Measurements from ENCODE around the gene SP110. TPM values are rescaled to one million over a fixed set of nuclear protein-coding genes. Genes with fewer than 3 reads are reported as not detected.

Gene SP110
- total RNA-seq, 4 donors from 2014 or later, result 7.2 to 21.7 (median 13.1) TPM

GRCh38 chr2:230134496-230135129, 85.2 kb downstream of the SP110 start:
- H3K27ac ChIP-seq, result peak overlapping the region in 1 of 4 donors; percentile 11
- no peaks in the 10 kb centered on the region for H3K36me3 ChIP-seq
- H3K27me3 ChIP-seq, result no peaks in the 10 kb centered on the region
- H3K4me1 ChIP-seq, result peaks cover 0 to 7% (median 6%) of the 10 kb centered on the region in 3 donors
- no peak for TF ChIP-seq POLR2A (IDR thresholded peaks at IDR 0.05)
- TF ChIP-seq, protein P1, sequence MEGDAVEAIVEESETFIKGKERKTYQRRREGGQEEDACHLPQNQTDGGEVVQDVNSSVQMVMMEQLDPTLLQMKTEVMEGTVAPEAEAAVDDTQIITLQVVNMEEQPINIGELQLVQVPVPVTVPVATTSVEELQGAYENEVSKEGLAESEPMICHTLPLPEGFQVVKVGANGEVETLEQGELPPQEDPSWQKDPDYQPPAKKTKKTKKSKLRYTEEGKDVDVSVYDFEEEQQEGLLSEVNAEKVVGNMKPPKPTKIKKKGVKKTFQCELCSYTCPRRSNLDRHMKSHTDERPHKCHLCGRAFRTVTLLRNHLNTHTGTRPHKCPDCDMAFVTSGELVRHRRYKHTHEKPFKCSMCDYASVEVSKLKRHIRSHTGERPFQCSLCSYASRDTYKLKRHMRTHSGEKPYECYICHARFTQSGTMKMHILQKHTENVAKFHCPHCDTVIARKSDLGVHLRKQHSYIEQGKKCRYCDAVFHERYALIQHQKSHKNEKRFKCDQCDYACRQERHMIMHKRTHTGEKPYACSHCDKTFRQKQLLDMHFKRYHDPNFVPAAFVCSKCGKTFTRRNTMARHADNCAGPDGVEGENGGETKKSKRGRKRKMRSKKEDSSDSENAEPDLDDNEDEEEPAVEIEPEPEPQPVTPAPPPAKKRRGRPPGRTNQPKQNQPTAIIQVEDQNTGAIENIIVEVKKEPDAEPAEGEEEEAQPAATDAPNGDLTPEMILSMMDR (IDR thresholded peaks at IDR 0.05), result no peak
- no peak overlapping the region for H3K4me3 ChIP-seq
- intact Hi-C loops (cut with DNase I), result no loop called here
- no peaks in the 10 kb centered on the region for H3K9me3 ChIP-seq
- no peak for DNase-seq
- 44 to 67% methylated on average over 1 of the region's 1 CpG for WGBS, 2 donors

DNA sequence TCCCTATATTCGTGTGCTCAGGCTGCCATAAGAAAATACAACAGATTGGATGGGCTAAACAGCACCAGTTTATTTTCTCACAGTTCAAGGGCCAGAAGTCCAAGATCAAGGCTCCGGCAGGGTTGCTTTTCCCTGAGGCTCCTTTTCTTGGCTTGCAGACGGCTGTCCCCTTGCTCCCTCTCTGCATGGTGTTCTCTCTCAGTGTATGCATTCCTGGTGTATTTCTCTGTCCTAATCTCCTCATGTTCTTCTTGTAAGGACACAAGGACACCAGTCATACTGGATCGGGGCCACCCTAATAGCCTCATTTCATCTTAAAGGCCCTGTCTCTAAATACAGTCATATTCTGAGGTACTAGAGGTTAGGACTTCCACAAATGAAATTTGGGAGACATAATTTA, 88.4 kb downstream of the SP110 start:
- 30 to 41% methylated on average over 4 of the region's 4 CpGs for WGBS, 2 donors
- intact Hi-C loops (cut with DNase I), result no loop called here
- Histone ChIP-seq H3K4me1 (peaks cover 0 to 37% (median 14%) of the 10 kb centered on the region in 3 donors), H3K27me3 (no peaks in the 10 kb centered on the region), H3K9me3 (no peaks in the 10 kb centered on the region), H3K36me3 (no peaks in the 10 kb centered on the region), H3K4me3 (peak overlapping the region in 1 of 4 donors; percentile 12), H3K27ac (peak overlapping the region; percentile 38 to 80 (median 66))
- TF ChIP-seq, protein P1 (IDR thresholded peaks at IDR 0.05), result no peak
- TF ChIP-seq POLR2A (IDR thresholded peaks at IDR 0.05), result no peak
- DNase-seq, result no peak

DNA sequence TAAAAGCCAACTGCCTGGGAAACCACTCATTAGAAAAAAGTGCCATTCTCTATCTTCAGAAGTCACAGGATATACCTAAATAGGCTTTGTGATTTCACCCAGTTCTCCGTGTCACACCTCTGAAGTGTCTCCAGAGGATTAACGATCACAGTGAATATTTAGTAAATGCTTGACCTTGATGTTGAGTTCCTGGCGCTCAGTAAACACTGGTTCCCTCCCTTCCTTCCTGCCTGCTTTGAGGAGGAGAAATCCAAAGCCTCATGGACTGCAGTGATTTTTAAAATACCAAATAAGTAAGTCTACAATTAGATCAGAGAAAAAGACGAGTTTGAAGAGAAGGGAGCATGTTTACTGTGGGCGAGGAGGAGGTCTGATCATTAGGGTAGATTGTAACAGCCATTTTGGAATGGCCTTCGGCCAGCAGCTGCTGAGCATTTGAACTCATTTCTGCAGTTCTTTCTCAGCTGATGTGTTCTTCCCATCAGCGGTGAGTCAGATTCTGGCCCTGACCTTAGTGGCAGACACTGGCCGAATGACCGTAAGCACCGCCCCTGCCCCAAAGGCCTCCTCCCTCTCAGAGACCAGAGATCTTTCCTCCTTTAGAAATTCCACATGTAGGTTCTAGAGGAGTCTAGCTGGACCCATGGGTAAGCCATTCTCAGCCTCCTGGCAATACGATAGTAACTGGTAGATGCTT, 89.0 kb downstream of the SP110 start:
- H3K9me3 ChIP-seq, result no peaks in the 10 kb centered on the region
- 61 to 64% methylated on average over 10 to 11 of the region's 11 CpGs for WGBS, 2 donors
- intact Hi-C loops (cut with DNase I), result no loop called here
- peak overlapping the region; percentile 38 to 80 (median 66) for H3K27ac ChIP-seq
- H3K4me3 ChIP-seq, result peak overlapping the region in 1 of 4 donors; percentile 12
- peak; percentile 2 for DNase-seq
- TF ChIP-seq, protein P1 (IDR thresholded peaks at IDR 0.05), result no peak
- peak in 1 of 4 donors; percentile 7 for TF ChIP-seq POLR2A (IDR thresholded peaks at IDR 0.05)
- no peaks in the 10 kb centered on the region for H3K27me3 ChIP-seq
- H3K36me3 ChIP-seq, result no peaks in the 10 kb centered on the region
- peaks cover 0 to 37% (median 14%) of the 10 kb centered on the region in 3 donors for H3K4me1 ChIP-seq

- intact Hi-C loops (cut with DNase I), result no loop called here
Observed at GRCh38 chr2:230129343-230129742, 90.4 kb downstream of the SP110 start.

More at GRCh38 chr2:230129343-230129742, 90.4 kb downstream of the SP110 start:
- peaks cover 0 to 37% (median 14%) of the 10 kb centered on the region in 3 donors for H3K4me1 ChIP-seq
- peak overlapping the region; percentile 10 to 76 (median 54) for H3K27ac ChIP-seq
- TF ChIP-seq, protein P1 (IDR thresholded peaks at IDR 0.05), result no peak
- no peak for TF ChIP-seq POLR2A (IDR thresholded peaks at IDR 0.05)
- H3K4me3 ChIP-seq, result peak overlapping the region in 2 of 4 donors; percentile 9 to 31
- 69 to 85% methylated on average over 1 of the region's 1 CpG for WGBS, 2 donors
- H3K36me3 ChIP-seq, result no peaks in the 10 kb centered on the region
- no peaks in the 10 kb centered on the region for H3K9me3 ChIP-seq
- no peak for DNase-seq
- no peaks in the 10 kb centered on the region for H3K27me3 ChIP-seq
